Hematopoietic multipotent progenitor cell treated with erythropoietin and hydrocortisone succinate and interleukin-3 and kit ligand, for 6 days (in vitro differentiated cells): Measurements from ENCODE around the gene SELENOO.

ENCODE experiments used
- DNase-seq: peaks from one replicate; pipeline ENCODE4 v3.0.0-alpha.2; 2015

SELENOO gene

DNA sequence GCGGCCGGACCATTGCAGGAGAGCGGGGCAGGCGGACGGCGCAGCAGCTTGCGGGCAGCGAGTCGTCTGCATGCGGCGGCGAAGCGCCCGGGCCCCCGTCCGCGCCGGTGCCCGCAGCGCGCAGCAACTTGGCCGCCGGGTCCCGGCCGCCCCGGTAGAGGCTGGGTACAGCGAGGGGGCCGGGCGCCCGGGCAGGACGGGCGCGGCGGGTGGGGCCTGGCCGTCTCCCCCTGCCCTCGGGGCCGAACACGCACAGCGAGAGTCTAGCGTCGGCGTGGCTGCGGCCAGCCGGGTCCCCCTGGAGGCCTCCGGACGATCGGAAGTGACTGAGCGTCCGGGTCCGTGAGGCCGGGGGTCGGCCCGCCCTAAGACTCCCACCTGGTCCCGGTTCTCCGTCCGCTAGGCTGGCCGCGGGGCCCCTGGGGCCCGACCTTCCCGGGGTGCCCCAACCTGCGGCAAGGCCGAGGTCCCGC, 15.9 kb upstream of the SELENOO start:
- no peak for DNase-seq

DNA sequence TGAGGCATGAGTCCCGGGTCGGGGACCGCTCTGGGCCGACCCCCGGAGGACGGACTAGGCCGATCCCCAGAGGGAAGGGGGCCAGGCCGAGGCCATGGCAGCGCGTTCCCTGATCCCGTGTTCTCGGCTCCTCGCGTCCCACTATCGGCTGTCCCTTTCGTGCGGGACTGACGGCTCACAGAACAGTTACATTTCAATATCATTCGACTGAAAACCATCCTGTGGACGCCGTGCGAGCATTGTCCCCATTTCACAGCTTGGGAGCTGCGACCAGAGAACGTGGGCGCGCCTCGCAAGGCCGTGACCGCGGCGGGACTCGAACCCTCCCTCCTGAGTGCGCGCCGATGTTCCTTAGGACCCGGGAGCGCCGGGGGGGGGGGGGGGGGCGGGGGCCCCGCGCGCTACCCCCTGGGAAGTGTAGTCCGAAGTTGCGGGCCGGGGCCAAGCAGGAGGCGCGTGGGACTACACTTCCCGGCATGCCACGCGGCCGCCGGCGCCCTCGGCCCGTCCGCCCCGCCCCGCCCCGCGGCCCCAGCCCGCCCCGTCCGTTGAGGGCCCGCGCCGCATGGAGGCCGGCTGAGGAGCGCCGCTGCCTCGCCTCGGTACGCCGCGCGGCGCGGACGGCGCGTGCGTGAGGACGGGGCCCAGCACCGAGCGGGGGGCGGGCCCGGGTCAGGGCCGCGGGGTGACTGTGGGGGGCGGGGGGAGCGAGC, 15.3 kb upstream of the SELENOO start, which contains the start of gene TRABD:
Gene TRABD (plus strand): TSS at position 539 of the 713 bp plus-strand sequence. CDS start 7,148 bp downstream, outside the sequence.
- peak; percentile 95 for DNase-seq

DNA sequence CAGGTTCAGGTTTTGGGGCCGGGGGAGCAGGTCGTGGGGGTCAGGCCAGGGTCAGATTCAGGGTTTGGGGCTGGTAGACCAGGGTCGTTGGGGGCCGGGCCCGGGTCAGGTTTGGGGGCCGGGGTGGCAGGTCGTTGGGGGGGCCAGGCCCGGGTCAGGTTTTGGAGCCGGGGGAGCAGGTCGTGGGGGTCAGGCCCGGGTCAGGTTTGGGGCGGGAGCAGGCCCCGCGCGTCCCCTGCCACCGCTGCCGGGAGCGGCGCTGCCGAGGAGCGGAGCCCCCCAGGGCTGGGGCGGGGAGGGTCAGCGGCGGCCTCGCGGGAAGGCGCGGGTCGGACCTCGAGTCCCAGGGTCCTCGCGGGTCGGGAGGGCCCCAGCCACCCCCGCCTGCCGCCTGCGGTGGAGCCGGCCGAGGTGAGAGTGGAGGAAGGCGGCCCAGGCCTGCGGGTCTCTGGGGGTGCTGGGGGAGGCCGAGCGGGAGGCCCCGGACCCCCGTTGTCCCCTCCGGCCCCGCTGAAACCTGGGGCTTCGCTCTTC, 14.6 kb upstream of the SELENOO start:
- DNase-seq: no peak

DNA sequence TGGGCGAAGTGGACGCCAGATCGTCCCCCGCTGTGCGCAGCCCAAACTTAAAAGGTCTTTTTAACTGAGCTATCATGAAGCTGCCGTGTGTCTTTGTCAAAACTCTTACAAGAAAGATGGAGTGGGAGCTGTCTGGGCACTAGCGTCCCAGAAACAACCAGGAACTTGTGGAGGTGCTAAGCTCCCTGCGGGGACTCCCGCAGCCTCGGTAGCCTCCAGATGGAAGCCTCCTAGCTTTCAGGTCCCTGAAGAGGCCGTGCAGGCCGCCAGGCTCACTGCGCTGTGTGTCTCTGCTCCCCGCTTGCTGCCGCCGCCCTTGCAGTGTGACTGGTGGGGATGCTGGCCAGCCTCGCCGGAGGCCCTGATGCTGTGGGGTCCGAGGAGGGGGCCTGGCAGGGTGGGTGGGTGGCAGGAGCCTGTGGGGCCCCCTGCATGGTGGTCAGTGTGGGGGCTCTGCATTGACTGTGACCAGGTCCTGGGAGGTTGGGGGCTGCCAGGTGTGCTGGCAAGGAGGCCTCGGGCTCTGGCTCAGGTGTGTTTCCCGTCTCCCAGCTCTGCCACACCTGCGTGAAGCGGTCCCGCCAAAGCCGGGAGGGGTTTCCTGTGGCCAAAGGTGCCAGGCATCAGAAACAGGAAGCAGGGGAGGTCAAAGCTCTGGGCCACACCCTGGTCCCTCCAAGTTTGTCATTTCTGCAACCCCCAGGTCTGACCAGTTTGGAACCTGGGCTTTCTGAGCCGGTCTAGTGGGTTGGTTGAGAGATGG, 13.9 kb upstream of the SELENOO start:
- peak; percentile 43 for DNase-seq

DNA sequence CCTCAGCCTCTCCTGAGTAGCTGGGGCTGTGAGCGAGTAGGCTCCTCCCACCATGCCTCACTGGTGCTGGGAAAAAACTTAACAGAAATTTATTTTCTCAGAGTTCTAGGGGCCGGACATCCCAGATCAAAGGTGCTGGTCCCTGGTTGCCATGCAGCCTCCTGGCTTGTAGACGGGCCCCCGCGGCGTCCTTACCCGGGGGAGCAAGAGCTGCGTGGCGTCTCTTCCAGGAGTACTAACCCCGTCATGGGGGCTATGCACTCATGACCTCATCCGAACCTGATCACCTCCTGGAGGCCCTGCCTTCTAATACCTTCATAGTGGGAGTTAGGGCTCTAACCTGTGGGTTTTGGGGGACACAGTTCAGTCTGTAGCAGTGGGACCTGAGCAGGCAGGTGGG, 12.5 kb upstream of the SELENOO start:
- no peak for DNase-seq

DNA sequence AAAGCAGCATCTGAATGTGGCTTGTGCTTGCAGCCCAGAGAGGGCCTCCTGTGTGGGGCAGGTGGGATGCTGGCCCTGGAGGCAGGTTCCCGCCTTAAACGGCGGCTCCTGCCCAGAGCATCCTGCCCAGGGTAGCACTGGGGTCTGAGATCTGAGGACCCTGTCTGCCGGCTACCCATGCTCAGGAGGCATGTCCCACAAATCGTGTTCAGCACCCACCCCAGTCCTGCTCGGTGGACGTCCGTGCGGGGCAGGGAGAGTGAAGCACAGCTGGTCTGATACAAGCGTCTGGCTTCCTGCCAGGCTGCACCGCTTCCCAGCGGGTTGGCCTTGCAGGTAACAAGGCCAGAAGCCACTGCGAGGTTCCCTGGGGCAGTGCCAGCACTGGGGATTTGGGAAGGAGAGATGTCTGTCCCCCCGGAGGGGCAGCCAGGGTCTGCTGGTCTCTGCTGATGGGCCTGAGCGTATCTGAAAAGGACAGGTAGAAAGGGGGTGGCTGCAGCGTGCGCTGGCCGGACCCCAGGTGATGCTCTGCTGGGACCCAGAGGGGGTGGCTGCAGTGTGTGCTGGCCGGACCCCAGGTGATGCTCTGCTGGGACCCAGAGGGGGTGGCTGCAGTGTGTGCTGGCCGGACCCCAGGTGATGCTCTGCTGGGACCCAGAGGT, 11.5 kb upstream of the SELENOO start:
- no peak for DNase-seq

DNA sequence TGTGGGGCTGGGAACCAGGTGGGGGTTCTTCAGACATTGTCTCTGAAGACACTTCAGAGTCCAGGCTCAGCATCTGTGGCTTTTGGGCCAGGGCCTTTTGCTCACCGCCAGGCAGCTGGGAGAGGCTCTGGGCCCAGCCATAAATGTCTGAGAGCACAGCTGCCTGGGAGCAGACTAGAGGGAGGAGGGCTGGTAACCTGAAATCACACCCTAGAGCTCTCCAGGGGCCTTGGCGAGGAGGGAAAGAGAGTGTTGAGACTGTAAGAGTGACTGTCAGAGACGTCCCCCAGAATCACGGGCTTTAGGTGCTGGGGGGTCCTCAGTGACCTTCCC, 11.0 kb upstream of the SELENOO start:
- DNase-seq: no peak

DNA sequence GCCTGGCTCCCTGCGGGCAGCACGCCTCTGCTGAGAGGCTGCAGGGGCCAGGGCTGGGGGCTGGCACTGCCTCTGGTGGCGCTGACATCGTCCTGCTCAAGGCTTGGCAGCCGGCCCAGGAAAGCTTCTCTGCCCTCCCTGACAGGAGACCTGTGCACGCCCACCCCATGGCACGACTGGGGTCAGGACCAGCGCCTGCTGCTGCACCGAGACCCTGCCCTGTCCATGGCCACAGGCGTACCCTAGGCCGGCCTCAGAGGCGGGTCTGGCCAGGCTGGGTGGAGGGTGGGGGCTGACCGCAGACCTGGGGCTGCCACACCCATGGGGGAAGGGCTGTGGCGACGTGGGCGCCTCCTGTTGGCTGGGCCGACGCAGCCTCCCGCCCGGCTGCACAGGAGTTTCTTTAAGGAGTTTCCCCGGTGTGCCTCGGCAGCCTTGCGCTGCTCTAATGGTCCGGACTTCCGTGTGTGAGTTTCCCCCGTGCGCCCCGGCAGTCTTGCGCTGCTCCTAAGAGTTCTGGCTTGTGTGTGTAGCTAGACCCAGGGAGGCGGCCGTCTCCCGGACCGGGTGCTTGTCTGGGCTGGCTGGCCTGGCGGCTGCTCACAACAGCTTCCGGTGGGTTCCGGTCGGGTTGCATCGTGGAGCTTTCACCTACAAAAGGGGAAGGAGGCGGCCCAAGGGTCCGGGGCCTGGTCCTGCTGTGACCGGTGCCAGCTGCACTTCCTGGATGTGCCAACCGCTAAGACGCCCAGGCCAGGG, 10.4 kb upstream of the SELENOO start:
- DNase-seq: peak; percentile 95

DNA sequence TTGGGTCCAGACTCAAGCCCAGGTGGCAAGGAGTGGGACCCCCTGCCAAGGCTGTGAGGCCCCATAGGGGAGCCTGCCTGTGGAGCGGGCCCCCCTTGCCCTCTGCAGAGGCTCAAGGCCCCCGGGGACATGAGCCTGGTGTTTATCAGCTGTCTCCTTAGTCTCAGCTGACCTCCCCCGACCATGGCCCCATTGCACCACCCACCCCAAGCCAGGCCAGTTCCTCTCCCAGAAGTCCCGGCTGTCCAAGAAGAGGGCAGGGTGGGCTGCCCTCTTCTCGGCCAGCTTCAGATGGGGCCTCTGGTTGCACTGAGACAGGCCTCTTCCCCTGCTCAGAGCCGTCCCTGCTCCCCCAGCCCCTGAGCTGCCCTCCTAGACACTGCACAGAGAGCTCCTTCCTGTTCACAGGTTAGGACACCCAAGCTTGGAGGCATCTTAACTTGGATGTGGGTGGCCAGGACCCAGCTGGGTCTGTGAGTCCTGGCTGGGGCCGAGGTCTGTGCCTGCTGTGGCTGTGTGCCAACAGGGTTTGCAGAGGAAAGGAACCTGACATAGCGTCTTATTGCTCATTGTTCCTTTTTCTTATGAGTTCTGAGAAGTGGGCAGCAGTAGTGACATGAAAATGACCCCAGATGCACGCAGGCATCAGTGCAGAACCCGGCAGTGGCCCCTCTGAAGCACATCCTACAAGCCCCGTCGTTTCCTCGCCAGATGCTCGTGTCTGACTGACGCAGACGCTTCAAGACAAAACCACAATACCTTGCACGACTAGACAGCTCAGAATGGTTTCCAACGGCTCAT, 9.7 kb upstream of the SELENOO start:
- DNase-seq: peak; percentile 83

DNA sequence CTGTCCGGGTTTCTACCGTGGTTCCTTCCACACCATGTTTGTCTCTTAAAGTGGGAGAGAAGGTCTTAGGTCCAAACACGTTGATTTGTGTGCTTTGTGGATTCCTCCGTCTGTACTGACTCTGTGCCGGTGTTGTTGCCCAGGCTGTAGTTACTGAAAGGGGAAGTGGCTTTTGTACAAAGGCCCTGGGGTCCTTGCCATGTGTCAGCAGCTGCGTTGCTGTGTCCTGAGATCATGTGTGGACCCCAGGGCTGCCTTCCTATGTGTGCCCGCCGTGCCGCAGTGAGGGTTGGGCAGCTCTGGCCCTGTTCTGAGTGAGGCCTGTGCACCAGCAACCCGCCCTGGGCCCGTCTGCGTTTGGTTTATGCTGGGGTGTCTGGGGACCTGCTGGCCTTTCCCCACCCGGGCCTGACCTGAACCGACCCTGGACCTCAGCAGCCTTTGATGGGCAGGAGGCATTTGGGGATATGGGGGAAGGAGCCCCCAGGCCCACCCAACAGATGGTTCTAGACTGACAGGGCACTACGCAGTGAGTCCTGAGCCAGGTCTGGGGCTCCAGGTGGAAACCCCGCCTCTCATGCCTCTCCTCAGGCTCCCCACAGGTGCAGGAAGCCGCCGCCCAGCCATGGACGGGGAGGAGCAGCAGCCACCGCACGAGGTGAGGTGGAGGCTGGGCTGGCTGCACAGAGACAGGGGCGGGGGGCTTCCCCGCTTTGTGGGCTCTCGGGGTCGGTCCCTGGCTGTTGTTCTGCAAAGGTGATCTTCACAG, 8.2 kb upstream of the SELENOO start:
- DNase-seq: peak; percentile 51

DNA sequence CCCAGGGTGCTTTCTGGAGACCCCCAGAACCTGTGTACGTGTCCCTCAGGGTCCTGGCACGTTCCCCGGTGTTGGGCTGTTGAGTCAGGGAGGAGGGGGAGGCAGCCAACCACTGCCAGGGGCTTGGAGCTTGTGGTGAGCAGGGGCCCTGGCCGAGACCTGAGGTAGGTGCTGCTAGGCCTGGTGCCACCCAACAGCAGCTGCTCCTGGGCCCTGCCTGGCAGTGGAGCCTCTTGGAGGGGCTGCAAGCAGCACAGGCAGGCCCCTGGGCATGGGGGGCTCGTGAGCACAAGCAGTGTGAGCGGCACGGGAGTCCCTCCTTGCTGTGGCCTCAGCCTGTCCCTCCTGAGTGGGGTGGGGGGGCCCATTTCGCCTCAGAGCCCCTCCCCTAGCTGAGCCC, 7.2 kb upstream of the SELENOO start:
- no peak for DNase-seq

DNA sequence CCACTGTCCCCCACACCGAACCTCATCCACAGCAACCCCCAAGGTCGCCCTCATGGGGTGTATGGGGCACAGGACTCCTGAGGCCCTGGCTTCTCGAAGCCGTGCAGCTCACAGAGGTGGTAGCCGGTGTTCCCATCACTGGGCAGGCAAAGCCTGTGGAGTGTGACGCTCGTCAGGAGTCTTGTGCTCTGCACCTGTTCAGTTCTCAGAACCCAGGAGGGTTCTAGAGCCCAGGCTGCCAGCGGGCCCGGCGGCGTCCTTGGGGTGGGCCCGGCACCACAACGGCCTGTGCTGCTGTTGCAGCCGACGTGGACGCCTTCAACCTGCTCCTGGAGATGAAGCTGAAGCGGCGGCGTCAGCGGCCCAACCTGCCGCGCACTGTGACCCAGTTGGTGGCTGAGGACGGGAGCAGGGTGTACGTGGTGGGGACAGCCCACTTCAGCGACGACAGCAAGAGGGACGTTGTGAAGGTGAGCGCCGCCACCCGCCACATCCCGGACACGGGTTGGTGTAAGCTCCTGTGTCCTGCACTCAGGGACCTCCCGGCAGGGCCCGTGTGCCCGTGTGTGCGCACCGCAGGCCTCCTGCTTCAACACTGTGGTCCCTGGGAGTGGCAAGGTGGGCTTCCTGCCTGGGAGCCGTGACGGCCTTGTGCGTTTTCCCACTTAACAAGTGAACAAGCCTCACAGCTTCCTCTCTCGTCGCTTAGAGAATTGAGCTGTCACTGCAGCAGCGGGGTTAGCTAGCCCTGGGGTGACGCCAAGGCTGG, 6.6 kb upstream of the SELENOO start:
- no peak for DNase-seq

DNA sequence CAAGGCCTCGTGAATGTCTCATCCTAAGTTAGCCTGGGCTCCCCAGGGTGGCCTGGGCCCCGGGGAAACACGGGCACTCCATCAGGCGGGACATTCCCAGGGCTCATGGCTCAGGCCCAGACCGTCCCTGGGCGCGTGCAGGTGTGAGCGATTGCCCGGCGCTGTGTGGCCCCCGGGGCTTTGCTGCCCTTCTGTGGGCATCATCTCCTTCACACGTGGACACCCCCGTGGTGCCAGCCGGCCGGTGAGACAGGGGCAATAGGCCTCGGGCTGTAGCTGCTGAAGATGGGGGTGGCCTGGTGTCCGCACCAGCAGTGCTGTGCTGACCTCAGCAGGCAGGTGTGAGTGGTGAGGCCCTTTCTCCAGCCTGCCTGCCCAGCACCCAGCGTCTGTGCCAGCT, 4.6 kb upstream of the SELENOO start:
- no peak for DNase-seq

DNA sequence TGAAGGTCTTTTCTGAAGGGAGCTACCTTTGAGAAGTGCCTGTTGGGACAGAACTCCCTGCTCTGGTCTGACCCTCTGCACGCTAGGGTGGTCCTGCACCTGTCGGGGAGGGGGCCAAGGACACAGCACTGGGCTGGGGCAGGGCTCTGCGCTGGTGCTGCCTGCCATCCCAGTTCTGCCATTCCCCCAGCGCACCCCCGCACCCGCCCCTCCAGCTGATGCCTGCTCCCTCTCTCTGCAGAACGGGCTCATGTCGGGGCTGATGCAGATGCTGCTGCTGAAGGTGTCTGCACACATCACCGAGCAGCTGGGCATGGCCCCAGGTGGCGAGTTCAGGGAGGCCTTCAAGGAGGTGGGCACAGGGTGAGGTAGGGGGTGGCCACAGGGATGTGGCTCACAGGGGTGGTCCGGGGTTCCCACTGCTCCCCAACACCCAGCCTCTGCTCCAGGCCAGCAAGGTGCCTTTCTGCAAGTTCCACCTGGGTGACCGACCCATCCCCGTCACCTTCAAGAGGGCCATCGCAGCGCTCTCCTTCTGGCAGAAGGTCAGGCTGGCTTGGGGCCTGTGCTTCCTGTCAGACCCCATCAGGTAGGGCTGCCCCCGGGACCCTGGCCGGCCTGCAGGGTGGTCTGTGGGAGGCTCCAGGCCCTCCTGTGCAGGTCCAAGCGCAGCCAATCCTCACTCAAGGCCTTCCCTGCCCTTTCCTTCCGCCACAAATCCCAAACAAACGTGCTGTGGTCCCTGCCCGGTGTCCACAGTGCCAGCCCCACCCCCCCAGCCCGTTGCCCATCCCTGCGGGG, 3.6 kb upstream of the SELENOO start:
- no peak for DNase-seq

DNA sequence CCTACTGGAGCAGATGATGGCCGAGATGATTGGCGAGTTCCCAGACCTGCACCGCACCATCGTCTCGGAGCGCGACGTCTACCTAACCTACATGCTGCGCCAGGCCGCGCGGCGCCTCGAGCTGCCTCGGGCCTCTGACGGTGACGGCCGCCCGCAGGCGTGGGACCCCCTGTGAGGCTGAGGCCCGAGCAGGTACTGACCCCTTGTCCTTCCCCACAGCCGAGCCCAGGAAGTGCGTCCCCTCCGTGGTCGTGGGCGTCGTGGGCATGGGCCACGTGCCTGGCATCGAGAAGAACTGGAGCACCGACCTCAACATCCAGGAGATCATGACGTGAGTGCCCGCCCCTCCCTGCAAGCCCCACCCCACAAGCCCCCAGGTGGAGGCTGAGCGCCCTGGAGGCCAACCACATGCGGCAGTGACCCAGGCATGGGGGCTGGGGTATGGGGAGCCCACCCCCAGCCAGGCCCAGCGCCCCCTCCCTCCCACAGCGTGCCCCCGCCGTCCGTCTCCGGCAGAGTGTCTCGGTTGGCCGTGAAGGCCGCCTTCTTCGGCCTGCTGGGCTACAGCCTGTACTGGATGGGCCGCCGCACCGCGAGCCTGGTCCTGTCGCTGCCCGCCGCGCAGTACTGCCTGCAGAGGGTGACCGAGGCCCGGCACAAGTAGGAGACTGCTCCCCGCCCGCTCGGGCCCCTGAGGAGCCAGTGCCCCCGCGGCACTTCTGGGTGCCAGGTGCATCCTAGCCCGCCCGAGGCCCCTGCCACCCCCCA, 2.8 kb upstream of the SELENOO start:
- DNase-seq: no peak

DNA sequence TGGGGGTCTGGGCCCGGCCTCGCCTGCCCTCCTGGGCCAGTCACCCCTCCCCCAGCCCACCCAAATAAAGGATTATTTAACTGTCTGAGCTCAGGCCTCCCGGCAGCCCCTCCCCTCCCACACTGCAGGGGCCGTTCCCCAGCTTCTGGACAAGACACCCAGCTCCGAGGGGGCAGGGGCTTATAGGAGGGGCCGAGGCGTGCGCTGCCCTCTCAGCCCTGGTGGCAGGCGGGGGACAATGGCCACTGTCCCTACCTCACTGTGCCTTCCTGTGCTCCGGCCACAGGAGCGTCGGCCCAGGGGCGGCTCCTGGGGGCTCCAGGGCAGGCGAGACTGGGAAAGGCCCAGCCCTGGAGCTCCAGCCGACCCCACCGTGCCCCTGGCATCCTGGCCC, 2.2 kb upstream of the SELENOO start:
- DNase-seq: no peak

DNA sequence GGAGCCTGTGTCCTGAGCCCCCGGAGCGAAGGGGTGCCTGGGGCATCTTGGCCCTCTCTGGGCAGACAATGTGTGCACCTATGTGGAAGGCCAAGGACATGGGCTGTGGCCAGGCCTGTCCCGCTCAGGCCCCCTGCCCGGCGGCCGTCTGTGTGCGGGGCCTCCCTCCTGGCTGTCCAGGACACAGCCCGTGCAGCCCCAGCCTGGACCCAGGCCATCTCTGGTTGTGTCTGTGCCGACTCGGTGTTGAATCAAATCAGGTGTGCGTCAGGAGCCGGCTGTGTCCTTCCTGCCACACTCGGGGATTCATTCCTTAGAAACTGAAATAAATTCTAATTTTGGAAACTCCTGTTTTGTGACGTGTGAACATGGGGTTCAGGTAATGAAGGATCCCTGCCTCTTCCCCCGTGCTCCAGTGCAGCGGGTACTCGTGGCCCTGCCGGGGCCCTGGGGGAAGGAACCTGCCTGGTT, 1.5 kb upstream of the SELENOO start:
- DNase-seq: no peak

DNA sequence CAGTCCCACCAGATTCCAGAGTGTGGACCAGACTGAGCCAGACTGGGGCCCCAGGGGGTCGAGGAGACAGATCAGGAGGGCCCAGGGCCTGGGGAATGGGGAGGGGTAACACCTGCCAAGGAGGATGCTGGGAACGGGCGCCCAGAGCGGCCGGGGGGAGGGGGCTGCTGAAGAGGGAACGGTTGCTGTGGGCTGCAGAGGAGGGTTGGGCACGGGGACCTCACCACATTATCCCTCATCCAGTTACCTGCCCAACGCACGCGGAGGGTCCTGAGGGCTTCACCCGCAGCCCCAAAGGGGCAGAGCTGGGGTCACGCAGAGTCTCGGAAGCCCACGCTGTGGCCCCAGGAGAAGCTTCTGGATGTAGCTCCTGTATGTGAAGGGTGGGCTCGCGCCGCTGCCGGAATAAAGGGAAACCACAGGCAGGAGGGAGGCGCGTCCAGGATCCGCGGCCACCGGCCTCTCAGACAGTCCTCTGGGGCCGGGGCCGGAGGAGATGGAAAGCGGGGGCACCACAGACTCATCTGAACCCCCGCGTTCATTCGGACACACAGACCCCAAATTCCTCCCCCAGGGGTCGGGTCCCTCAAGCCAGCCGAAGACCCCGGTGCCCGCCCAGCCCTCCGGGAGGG, 866 bp upstream of the SELENOO start:
- DNase-seq: peak; percentile 28
